ENCODE measurements around the gene CELSR2. TPM values are rescaled to one million over a fixed set of nuclear protein-coding genes. Genes with fewer than 3 reads are reported as not detected.

Gene CELSR2
- total RNA-seq, 1 experiment from 2014 or later: 8.3 TPM

GRCh38 chr1:109229531-109230127, 19.7 kb upstream of the CELSR2 start:
- Histone ChIP-seq H3K4me3 (ENCODE audit: low read depth, low read length) (no peak overlapping the region), H3K9me3 (no peaks in the 10 kb centered on the region), H3K27me3 (replicated peaks; ENCODE audit: control insufficient read depth, insufficient read depth, low read length) (no peaks in the 10 kb centered on the region), H3K36me3 (ENCODE audit: control insufficient read depth, insufficient read depth, low read length) (no peaks in the 10 kb centered on the region; the same call in 1 of the 2 replicates), H3K4me1 (no peaks in the 10 kb centered on the region)
- Mint-ChIP-seq H3K36me3 (ENCODE audit: insufficient read depth, unreplicated experiment) (peaks cover 65% of the 10 kb centered on the region), H3K4me3 (ENCODE audit: unreplicated experiment) (no peak overlapping the region), H3K9me3 (ENCODE audit: unreplicated experiment) (no peaks in the 10 kb centered on the region), H3K27ac (ENCODE audit: unreplicated experiment) (no peak overlapping the region), H3K27me3 (ENCODE audit: insufficient read depth, unreplicated experiment) (no peaks in the 10 kb centered on the region), H3K4me1 (ENCODE audit: low read depth, unreplicated experiment) (no peaks in the 10 kb centered on the region)
- DNase-seq: no peak
- intact Hi-C loops (cut with micrococcal nuclease; ENCODE audit: unreplicated experiment): no loop called here
- CTCF ChIA-PET: no interaction called here
- POLR2A ChIA-PET: no interaction called here
- BruUV-seq (replicated peaks): no TSS peak
- no peak for TF ChIP-seq CTCF (IDR thresholded peaks at IDR 0.05; ENCODE audit: insufficient read depth in 1 of 2, low read depth in 1 of 2, low read length in 1 of 2, severe bottlenecking in 1 of 2, unreplicated experiment in 1 of 2)

DNA sequence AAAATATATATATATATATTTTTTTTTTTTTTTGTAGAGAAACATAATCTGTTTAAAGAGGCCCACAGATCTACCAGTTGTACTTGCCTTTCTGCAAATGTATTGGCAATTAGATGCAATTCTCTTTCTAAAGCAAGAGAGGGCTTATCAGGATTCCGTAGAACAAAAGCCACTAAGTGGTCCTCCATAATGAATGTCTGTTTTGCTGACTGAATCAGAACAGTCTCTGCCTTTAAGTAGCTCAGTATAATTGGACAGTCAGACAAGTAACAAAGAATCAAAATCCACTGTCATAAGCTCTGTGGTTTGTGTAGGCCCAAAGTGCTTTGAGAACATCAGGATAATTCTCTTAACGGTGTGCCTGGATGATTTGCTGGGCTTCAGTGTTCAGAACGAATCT, 18.3 kb upstream of the CELSR2 start:
- Histone ChIP-seq H3K4me1 (no peaks in the 10 kb centered on the region), H3K27me3 (replicated peaks; ENCODE audit: control insufficient read depth, insufficient read depth, low read length) (no peaks in the 10 kb centered on the region), H3K9me3 (no peaks in the 10 kb centered on the region), H3K36me3 (ENCODE audit: control insufficient read depth, insufficient read depth, low read length) (no peaks in the 10 kb centered on the region; the same call in none of the 2 replicates), H3K4me3 (ENCODE audit: low read depth, low read length) (no peak overlapping the region)
- POLR2A ChIA-PET: no interaction called here
- H3K4me3 Mint-ChIP-seq (ENCODE audit: unreplicated experiment): no peak overlapping the region
- H3K27me3 Mint-ChIP-seq (ENCODE audit: insufficient read depth, unreplicated experiment): no peaks in the 10 kb centered on the region
- no peaks in the 10 kb centered on the region for H3K9me3 Mint-ChIP-seq (ENCODE audit: unreplicated experiment)
- H3K4me1 Mint-ChIP-seq (ENCODE audit: low read depth, unreplicated experiment): no peaks in the 10 kb centered on the region
- intact Hi-C loops (cut with micrococcal nuclease; ENCODE audit: unreplicated experiment): no loop called here
- H3K36me3 Mint-ChIP-seq (ENCODE audit: insufficient read depth, unreplicated experiment): peaks cover 70% of the 10 kb centered on the region
- H3K27ac Mint-ChIP-seq (ENCODE audit: unreplicated experiment): no peak overlapping the region
- CTCF ChIA-PET: no interaction called here
- BruUV-seq (replicated peaks): TSS peak; percentile 14
- TF ChIP-seq CTCF (IDR thresholded peaks at IDR 0.05; ENCODE audit: insufficient read depth in 1 of 2, low read depth in 1 of 2, low read length in 1 of 2, severe bottlenecking in 1 of 2, unreplicated experiment in 1 of 2): no peak
- DNase-seq: no peak

GRCh38 chr1:109235137-109235536, 14.2 kb upstream of the CELSR2 start:
- no peaks in the 10 kb centered on the region; the same call in none of the 2 replicates for H3K36me3 ChIP-seq (ENCODE audit: control insufficient read depth, insufficient read depth, low read length)
- H3K27me3 ChIP-seq (replicated peaks; ENCODE audit: control insufficient read depth, insufficient read depth, low read length): no peaks in the 10 kb centered on the region
- no peaks in the 10 kb centered on the region for H3K4me1 Mint-ChIP-seq (ENCODE audit: low read depth, unreplicated experiment)
- no peaks in the 10 kb centered on the region for H3K27me3 Mint-ChIP-seq (ENCODE audit: insufficient read depth, unreplicated experiment)
- no TSS peak for BruUV-seq (replicated peaks)
- no peak overlapping the region for H3K27ac Mint-ChIP-seq (ENCODE audit: unreplicated experiment)
- ChIA-PET POLR2A (no interaction called here), CTCF (no interaction called here)
- intact Hi-C loops (cut with micrococcal nuclease; ENCODE audit: unreplicated experiment): no loop called here
- no peaks in the 10 kb centered on the region for H3K4me1 ChIP-seq
- H3K36me3 Mint-ChIP-seq (ENCODE audit: insufficient read depth, unreplicated experiment): peaks cover 70% of the 10 kb centered on the region
- H3K9me3 ChIP-seq: no peaks in the 10 kb centered on the region
- DNase-seq: no peak
- TF ChIP-seq CTCF (IDR thresholded peaks at IDR 0.05; ENCODE audit: insufficient read depth in 1 of 2, low read depth in 1 of 2, low read length in 1 of 2, severe bottlenecking in 1 of 2, unreplicated experiment in 1 of 2): no peak
- H3K4me3 Mint-ChIP-seq (ENCODE audit: unreplicated experiment): no peak overlapping the region
- H3K9me3 Mint-ChIP-seq (ENCODE audit: unreplicated experiment): no peaks in the 10 kb centered on the region
- no peak overlapping the region for H3K4me3 ChIP-seq (ENCODE audit: low read depth, low read length)
